ENCODE data around the gene F9. TPM values are rescaled to one million over a fixed set of nuclear protein-coding genes. Genes with fewer than 3 reads are reported as not detected.

The F9 gene
- total RNA-seq, 1 experiment from 2014 or later: not detected

DNA sequence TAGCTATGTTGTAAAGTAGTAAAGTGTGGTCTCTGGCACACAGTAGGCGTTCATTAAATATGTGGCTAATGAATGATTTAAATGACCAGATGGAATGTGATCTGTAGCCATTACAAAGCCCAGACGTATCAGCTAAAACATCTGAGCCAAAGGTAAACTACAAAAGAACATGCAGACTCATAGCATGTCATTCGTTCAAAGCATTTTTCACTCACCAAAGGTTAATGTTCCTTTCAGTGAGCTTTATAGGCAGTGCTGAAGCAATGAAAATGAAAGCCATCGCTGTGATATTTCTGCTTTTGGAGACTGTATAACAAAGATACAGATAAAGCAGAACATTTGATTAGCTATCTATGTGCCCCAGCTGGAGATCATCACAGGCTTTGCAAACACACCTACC, 50.5 kb downstream of the F9 start:
- in situ Hi-C loops (cut with HindIII; ENCODE audit: low sequenced_read_pairs): no loop called here
- DNase-seq (ENCODE audit: low spot score): no peak

DNA sequence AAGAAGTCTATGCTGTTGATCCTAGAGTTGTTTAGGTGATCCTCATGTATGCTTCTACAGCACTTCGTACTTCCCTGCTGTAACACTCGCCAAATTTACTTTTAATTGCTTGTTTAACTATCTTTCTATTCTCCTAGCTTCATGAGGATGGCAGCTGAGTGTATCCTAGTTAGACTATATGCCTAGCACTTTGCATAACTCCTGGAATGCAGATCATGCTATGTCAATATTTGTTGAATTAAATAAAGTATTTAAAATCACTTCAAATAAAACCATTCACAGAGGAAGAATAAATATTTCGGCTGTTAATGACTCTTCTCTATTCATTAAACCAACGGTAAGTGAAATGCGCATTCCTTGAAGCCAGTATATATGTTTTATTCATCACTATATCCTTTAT, 55.1 kb downstream of the F9 start:
- in situ Hi-C loops (cut with HindIII; ENCODE audit: low sequenced_read_pairs): no loop called here
- DNase-seq (ENCODE audit: low spot score): no peak

DNA sequence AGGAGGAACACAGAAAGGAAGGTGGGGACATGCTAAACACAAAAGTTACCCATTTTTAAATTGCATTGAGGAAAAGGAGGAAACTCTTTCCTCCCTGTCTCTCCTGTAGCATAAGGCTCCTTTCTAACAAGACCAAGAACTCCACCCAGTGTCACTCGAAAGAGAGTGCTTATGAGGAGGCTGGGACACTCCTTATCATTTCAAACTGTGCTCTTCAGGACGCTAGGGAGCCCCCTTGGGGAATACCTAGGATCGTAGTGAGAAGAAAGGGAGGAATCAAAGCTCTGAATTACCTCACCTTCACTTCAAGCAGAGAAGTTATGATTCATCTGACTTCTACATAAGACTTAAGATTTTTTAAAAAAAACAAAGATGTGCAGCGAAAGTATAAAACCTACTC, 65.5 kb downstream of the F9 start:
- no peak for DNase-seq (ENCODE audit: low spot score)
- in situ Hi-C loops (cut with HindIII; ENCODE audit: low sequenced_read_pairs): no loop called here

DNA sequence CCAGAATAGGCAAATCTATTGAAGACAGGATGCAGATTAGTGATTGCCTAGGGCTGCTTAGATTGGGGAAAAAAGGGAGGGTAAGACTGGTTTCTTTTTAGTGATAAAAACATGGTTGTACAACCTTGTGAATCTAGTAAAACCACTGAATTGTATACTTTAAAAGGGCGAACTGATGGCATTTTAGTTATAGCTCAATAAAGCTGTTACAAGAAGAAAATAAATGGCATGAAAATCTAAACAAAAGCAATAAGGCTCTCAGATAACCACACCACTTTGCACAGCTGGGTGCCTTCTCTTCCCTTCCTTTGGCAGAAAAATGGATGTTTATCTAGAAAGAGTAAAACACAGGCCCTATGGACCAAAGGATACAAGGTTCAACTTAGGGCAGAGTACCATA, 69.6 kb downstream of the F9 start:
- DNase-seq (ENCODE audit: low spot score): no peak
- in situ Hi-C loops (cut with HindIII; ENCODE audit: low sequenced_read_pairs): no loop called here

Other genes starting within 250 kb of the F9 start
- gene MCF2, start 177.4 kb downstream of the F9 start, total RNA-seq (2014; rRNA removed; shearing (Covaris generic)): not detected in 2 replicates

Measured in G401 (cell line).